T-helper 17 cell (primary cell): ENCODE data around the gene HDAC10. TPM values are rescaled to one million over a fixed set of nuclear protein-coding genes. Genes with fewer than 3 reads are reported as not detected.

Experiments
- ATAC-seq: fragments of 150-1000 bp; cut with Tn5 transposase; 2 replicates; pipeline ENCODE4 v1.10.0; 2021; ENCODE audit warnings: mild to moderate bottlenecking, moderate library complexity
- DNase-seq, 3 donors: peaks; one replicate each; pipeline versions ENCODE4 v3.0.0 to v3.0.0-alpha.2; 2020 to 2021
- H3K9me3 ChIP-seq: one replicate; pipeline ENCODE4 v1.7.0; 2013; ENCODE audit warnings: low read length, mild to moderate bottlenecking; ENCODE audit not compliant: control insufficient read depth, poor library complexity, severe bottlenecking
- H3K27ac Mint-ChIP-seq: one replicate; pipeline ENCODE4 v1.8.0; 2022; ENCODE audit warnings: mild to moderate bottlenecking, moderate library complexity, mixed read lengths
- H3K27me3 Mint-ChIP-seq: one replicate; pipeline ENCODE4 v1.8.0; 2022; ENCODE audit warnings: mixed read lengths
- H3K36me3 Mint-ChIP-seq: one replicate; pipeline ENCODE4 v1.8.0; 2022; ENCODE audit warnings: low read depth, mixed read lengths
- H3K4me1 Mint-ChIP-seq: one replicate; pipeline ENCODE4 v1.8.0; 2022; ENCODE audit warnings: mild to moderate bottlenecking, mixed read lengths
- H3K4me3 Mint-ChIP-seq: one replicate; pipeline ENCODE4 v1.8.0; 2022; ENCODE audit warnings: mild to moderate bottlenecking, moderate library complexity, mixed read lengths
- total RNA-seq, 4 donors: library from RNA in 2 of 4; stranded (reverse) in 2 of 4; gene quantifications; one replicate each; pipeline ENCODE4 v1.2.3 and lab custom pipeline; 2022 to 2026

The HDAC10 gene
- total RNA-seq, 2 donors from 2014 or later, result 95.5 to 105 TPM

DNA sequence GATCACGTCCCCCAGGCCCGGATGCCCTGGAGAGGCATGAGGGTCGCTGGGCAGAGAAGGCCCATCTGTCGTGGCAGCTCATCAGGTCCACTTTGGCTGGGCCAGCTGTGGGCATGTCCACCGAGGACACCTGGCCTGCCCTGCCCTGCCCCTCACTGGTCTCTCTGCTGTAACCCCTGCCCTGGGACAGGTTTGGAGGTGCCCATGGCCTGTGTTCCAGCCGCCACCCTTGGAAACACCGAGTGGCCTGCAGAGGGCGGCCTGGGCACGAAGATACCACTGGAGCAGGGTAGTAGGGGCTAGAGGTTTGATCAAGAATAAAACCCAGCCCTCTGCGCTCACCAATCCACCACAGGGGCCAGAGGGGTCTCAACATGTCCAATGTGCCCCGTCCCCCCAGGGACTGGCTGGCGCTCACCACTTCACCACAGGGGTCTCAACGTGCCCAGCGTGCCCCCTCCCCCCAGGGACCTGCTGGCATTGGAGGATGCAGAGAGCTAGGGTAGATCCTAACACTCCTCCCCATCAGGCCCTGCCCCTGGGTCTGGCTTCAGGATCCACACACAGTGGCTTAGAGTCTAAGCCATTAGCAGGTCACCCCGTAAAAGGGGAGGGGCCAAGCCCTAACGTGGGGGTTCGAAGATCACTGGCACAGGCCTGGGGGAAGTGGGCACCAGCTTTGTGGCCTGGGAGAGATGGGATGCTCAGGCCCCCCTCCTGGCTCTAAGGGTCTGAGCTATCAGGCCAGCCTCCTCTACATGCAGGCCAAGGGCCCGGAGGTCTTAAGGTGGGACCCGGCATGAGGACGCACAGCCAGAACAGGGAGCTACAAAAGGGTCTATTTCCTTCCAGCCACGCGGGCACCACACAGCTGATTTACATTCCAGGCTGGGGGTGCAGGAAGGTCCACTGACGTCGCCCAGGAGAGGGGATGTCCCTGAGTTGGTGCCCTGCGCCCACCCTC is 1.3 kb upstream of the HDAC10 start:
- DNase-seq (peak; percentile 39 to 66 (median 51)), ATAC-seq (peak; percentile 73)
- Mint-ChIP-seq H3K27ac (peak overlapping the region; percentile 24), H3K36me3 (no peaks in the 10 kb centered on the region), H3K4me3 (peak overlapping the region; percentile 77), H3K4me1 (peaks cover 9% of the 10 kb centered on the region), H3K27me3 (peaks cover 3% of the 10 kb centered on the region)
- no peaks in the 10 kb centered on the region for H3K9me3 ChIP-seq

DNA sequence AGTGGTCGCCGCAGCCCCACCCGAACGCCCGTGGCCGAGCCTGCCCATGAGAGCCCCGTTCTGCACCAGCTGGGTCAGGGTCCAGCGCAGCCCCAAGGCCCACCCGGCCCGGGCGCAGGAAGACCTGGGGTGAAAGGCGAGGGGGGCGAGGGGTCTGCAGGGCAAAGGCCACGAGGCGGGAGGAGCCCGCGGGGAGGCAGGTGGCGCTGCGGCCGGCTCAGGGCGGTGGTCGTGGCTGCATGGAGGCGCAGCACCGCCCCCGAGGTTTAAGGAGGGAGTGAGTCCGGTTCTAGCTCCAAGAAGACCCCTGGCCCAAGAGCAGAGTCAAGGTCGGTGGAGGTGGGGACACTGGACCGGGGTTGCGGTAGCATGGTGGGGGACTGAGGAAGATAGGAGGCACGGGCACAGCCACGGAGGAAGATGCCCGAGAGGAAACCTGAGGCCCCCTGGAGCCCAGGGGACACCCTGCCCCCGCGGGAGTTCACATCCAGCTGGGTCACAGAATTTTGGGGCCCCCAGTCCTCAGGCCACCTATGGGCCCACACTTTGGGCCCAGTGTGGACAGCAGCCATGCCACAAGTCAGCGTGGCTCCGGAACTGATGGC is 514 bp upstream of the HDAC10 start:
- DNase-seq, result no peak
- peak; percentile 3 for ATAC-seq
- Mint-ChIP-seq H3K36me3 (no peaks in the 10 kb centered on the region), H3K27me3 (no peaks in the 10 kb centered on the region), H3K4me3 (peak overlapping the region; percentile 77), H3K27ac (peak overlapping the region; percentile 24), H3K4me1 (peaks cover 12% of the 10 kb centered on the region)
- H3K9me3 ChIP-seq, result no peaks in the 10 kb centered on the region

DNA sequence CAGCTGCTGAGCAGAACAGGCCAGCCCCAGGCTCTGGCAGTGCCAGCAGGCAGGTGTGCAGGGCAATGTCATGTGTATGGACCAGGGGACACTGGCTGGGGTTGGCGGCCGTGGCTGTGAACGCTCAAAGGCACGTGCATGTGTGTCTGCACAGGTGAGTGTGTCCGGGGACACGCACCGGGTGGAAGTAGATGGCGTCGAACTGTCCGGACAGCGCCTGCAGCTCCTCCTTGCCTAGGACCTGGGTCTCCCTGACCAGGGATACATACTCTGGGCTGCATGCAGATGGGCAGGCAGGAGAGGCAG is 863 bp downstream of the HDAC10 start:
- no peak for DNase-seq
- Mint-ChIP-seq H3K27me3 (no peaks in the 10 kb centered on the region), H3K4me1 (peaks cover 12% of the 10 kb centered on the region), H3K36me3 (no peaks in the 10 kb centered on the region), H3K27ac (no peak overlapping the region), H3K4me3 (peak overlapping the region; percentile 77)
- ATAC-seq, result no peak
- H3K9me3 ChIP-seq, result no peaks in the 10 kb centered on the region

GRCh38 chr22:50249341-50250248 is 1.5 kb downstream of the HDAC10 start:
- peak overlapping the region; percentile 77 for H3K4me3 Mint-ChIP-seq

GRCh38 chr22:50248196-50249081 is 2.6 kb downstream of the HDAC10 start:
- Mint-ChIP-seq H3K4me3 (peak overlapping the region; percentile 82), H3K27me3 (no peaks in the 10 kb centered on the region), H3K27ac (peak overlapping the region; percentile 93), H3K4me1 (peaks cover 13% of the 10 kb centered on the region), H3K36me3 (peaks cover 2% of the 10 kb centered on the region)
- DNase-seq, result no peak
- H3K9me3 ChIP-seq, result no peaks in the 10 kb centered on the region
- ATAC-seq, result no peak

More at GRCh38 chr22:50249341-50250248, 1.5 kb downstream of the HDAC10 start:
- H3K36me3 Mint-ChIP-seq, result peaks cover 2% of the 10 kb centered on the region
- H3K9me3 ChIP-seq, result no peaks in the 10 kb centered on the region
- no peaks in the 10 kb centered on the region for H3K27me3 Mint-ChIP-seq
- DNase-seq (no peak), ATAC-seq (no peak)
- no peak overlapping the region for H3K27ac Mint-ChIP-seq
- peaks cover 15% of the 10 kb centered on the region for H3K4me1 Mint-ChIP-seq

- DNase-seq (peak; percentile 41 to 58 (median 45)), ATAC-seq (peak; percentile 39)
- H3K27me3 Mint-ChIP-seq, result no peaks in the 10 kb centered on the region
- H3K4me3 Mint-ChIP-seq, result peak overlapping the region; percentile 82
- H3K9me3 ChIP-seq, result no peaks in the 10 kb centered on the region
- peak overlapping the region; percentile 93 for H3K27ac Mint-ChIP-seq
- H3K36me3 Mint-ChIP-seq, result peaks cover 2% of the 10 kb centered on the region
- peaks cover 13% of the 10 kb centered on the region for H3K4me1 Mint-ChIP-seq
These were observed 3.3 kb downstream of the HDAC10 start for GRCh38 chr22:50247748-50248147.

GRCh38 chr22:50246242-50247175 is 4.6 kb downstream of the HDAC10 start:
- peak overlapping the region; percentile 93 for H3K27ac Mint-ChIP-seq

DNA sequence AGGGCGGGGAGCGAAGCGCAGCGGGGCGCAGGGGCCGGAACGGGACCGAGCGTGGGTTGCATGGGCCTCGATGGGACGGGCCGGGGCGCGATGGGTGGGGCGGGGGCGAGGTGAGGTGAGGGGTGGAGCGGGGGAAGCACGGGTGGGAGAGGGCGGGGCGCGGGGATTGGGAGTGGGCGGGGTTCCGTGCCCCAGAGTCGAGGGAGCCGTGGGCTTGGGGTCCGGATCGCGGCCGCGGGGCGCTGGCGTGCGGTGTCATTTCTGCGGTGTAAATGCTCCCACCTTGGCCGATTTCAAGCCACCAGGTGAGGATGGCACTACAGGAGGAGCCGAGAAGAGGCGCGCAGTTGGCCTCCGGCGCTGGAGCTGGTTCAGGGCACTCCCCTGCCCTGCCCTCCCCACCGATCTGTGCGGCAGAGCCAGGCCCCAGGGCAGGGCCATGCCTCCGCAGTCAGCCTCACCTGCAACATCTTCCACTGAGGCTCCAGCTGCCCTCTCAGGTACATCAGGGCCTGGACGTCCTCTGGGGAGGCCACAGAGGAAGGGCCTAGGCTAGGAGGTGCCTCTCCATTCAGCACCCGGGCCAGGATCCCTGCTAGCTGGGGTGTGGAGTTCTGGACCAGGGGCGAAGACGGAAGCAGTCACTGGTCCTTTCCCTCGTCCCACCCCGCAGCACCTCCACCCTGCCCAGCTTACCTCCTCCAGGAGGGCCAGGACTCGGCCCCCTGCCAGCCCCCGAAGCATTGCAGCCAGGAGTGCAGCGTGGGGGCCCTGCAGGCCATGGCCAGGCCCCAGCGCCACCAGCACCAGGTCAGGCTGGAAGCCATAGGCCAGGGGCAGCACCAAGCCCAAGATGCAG is 5.6 kb downstream of the HDAC10 start:
- peaks cover 2% of the 10 kb centered on the region for H3K36me3 Mint-ChIP-seq
- H3K27ac Mint-ChIP-seq, result peak overlapping the region; percentile 92
- H3K4me1 Mint-ChIP-seq, result peaks cover 25% of the 10 kb centered on the region
- H3K4me3 Mint-ChIP-seq, result peak overlapping the region; percentile 94
- no peaks in the 10 kb centered on the region for H3K9me3 ChIP-seq
- ATAC-seq, result peak; percentile 30
- peak in 1 of 3 donors; percentile 67 for DNase-seq
- H3K27me3 Mint-ChIP-seq, result no peaks in the 10 kb centered on the region

More at GRCh38 chr22:50246242-50247175, 4.6 kb downstream of the HDAC10 start:
- peaks cover 2% of the 10 kb centered on the region for H3K36me3 Mint-ChIP-seq
- ATAC-seq (no peak), DNase-seq (no peak)
- H3K4me1 Mint-ChIP-seq, result peaks cover 19% of the 10 kb centered on the region
- no peaks in the 10 kb centered on the region for H3K27me3 Mint-ChIP-seq
- H3K4me3 Mint-ChIP-seq, result peak overlapping the region; percentile 61
- no peaks in the 10 kb centered on the region for H3K9me3 ChIP-seq

DNA sequence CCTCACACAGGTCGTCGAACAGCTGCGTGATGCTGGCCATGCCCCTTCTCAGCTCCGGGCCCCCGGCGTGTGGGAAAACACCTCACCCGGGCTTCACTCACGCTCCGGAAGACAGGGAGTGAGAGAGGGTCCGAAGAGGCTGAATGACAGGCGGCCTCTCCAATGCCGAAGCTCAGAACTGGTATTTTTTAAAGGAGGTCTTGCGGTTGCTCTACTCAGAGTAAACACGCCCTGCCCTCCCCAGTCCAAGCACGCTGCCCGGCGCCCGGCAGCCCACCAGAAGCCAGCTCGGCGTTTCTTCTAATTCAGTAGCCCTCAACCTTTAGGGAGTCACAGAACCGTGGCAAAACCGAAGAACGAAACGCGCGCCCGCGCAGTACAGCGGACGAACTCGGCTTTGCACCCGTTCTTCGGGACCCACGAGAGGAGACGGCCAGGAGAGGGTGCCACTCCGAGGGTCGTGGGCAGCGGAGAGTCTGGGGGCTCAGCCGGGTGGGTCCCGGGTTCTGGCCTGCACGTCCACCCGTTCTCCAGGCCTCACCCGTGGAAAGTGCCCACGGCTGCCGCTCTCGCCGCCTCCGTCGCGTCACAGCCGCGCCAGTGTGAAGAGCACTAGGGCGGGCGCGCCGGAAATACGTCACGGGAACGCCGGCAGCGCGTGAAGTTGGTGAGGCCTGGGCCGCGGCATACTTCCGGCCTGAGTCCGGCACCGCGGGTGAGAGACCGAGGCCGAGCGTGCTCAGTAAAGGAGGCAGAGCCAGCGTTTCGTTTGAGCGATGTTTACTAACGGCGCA is 6.4 kb downstream of the HDAC10 start, which contains the start of gene TUBGCP6:
TSS of gene TUBGCP6 (minus strand) at position 604 of the 794 bp plus-strand sequence. CDS start at position 40, 564 bp downstream.
- Mint-ChIP-seq H3K27ac (peak within 1 kb of the TSS; percentile 92), H3K27me3 (no peaks in the 10 kb centered on the region), H3K4me3 (peak within 1 kb of the TSS; percentile 94), H3K4me1 (peaks cover 29% of the 10 kb centered on the region), H3K36me3 (peaks cover 2% of the 10 kb centered on the region)
- peak; percentile 76 for ATAC-seq
- H3K9me3 ChIP-seq, result no peaks in the 10 kb centered on the region
- DNase-seq, result peak; percentile 81 to 87 (median 86)
